Erythroblast (primary cell): ENCODE results near the gene PLPP4.

Source experiments
- DNase-seq, 2 experiments: peaks; one replicate each; lab custom pipeline; 2025; lab: John Stamatoyannopoulos, UW
- GATA1 ChIP-seq: IDR thresholded peaks from 2 replicates; pipeline ENCODE4 v1.6.1; 2011; ENCODE audit warnings: low read depth, mild to moderate bottlenecking, control low read depth, low read length, moderate library complexity
- POLR2A ChIP-seq: IDR thresholded peaks from 2 replicates; pipeline ENCODE4 v1.6.1; 2011; ENCODE audit warnings: mild to moderate bottlenecking, low read length

PLPP4 gene

DNA sequence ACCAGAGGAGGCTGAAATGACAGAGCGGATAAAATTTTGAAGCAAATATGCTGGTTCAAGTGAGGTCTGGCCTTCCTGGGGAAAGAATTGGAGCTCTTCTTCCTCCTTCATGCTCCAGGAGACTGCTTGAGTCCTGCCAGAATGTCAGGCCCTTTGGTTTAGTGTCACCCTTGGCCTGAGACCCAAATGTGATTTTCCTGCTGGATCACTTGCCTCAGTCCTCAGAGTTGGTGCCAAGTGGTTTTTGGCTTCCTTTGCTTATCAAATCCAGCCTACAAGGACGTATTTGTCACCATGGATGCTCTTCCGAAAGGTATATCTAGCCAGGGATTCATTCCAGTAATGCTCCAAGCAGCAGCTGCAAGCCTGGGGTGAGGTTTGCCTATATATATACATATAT is 118.4 kb downstream of the PLPP4 start:
- DNase-seq = no peak
- TF ChIP-seq GATA1 = no peak
- TF ChIP-seq POLR2A = no peak

DNA sequence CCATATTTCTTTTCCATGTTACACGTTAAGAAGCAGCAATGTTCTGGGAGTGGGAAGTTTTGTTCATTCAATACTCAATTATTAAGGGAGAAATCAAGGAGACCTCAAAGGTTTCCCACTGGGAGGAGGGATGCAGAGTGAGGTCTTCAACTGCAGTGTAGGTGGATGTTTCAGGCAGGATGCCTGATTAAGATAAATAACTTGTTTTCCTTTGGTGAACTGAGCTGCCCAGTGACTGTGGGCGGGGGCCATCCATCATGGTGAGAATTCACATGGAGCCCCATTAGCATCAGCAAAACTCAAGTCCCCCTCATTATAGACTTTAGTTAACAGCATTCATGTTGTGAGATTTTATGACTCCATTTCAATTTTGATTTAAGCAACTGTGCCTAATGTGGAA is 121.1 kb downstream of the PLPP4 start:
- TF ChIP-seq GATA1 (no peak), POLR2A (no peak)
- DNase-seq = no peak

DNA sequence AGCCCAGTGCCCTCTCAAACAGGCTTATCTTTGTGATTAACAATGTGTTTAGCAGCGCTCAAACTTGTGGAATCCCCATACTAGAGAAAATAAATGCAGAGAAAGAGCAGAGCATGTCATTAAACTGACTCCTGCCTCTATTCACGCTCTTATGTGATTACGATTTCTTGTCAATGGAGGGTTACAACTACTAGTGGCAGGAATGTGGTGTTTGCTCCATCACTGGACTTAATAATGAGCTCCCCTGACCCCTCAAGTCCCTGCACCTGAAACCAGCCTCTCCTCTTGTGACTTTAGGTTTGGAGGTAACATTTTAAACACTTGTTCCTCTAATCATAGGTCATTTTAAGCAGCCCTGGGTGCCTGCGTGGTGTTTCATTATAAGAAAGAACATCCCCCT is 121.9 kb downstream of the PLPP4 start:
- TF ChIP-seq POLR2A (no peak), GATA1 (no peak)
- DNase-seq = no peak

DNA sequence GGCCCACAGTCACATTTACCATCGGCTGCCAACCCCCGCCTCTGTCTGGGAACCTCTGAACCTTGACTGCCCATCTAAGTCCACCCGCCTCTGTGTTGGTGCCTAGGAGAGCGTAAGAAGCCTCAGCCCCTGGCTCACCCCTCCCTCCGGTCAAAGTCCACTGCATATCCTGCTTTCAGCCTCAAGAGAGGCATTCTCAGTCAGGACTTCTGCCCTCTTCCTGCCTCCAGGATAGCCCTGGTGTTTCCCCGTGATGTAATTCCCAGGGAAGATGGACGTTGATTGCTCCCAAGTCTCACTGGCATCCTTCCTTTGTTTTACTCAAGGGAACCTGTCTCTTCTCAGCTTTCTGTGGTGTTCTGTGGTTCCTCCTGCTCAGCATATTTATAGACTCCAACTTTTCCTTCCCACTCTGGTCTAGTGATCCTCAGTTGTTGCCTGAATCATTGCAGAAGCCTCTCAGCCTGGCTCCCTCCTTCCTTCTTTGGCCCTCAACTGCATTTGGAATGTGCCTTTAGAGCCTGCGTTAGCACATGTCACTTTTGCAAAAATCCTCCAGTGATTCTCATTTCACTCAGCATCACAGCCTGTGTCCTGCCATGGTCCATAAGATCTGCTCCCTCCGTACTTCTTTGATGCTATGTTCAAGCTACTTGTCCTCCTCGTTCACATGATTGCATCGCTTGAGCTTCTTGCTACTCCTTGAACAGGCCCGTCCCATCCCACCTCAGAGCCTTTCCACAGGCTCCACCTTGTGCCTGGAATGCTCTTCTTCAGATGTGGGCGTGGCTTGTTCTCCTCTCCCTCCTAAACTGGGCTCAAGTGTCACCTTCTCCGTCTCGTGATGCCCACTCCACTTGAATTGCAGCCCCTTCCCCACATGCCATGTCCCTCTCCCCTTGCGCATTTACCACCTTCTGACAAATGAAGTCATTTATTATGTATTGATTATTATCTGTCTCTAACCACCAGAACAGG is 124.2 kb downstream of the PLPP4 start:
- TF ChIP-seq GATA1 (no peak), POLR2A (no peak)
- no peak for DNase-seq

GRCh38 chr10:120582753-120583152 is 125.7 kb downstream of the PLPP4 start:
- TF ChIP-seq POLR2A = no peak
- no peak for DNase-seq

- TF ChIP-seq POLR2A (no peak), GATA1 (no peak)
- DNase-seq = peak; percentile 37 to 72
Measured at GRCh38 chr10:120583424-120584108, 126.5 kb downstream of the PLPP4 start.

DNA sequence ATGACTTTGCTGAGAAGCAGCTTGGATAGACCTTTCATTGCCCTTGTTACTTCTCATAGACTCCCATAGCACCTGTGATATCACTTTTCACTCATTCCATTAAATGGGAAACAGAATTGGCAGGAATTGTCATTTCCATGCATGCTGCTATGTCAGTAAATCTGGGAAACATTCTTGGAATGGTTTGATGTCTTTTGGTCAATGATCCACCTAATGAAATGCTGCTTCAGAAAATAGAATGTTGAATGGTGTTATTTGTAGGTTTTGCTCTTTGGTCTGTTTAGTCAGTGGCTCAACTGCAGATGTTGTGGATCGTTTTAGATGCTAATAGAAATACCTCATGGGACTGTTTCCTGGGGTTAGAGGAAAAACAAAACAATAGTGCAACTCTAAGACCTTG is 127.8 kb downstream of the PLPP4 start:
- no peak for DNase-seq

GRCh38 chr10:120586471-120586872 is 129.4 kb downstream of the PLPP4 start:
- DNase-seq = no peak
- TF ChIP-seq GATA1 = no peak
- TF ChIP-seq POLR2A = no peak

More for the DNA sequence above, 127.8 kb downstream of the PLPP4 start:
- TF ChIP-seq POLR2A (no peak), GATA1 (no peak)

- TF ChIP-seq GATA1 (no peak), POLR2A (no peak)
- no peak for DNase-seq
Measured at GRCh38 chr10:120587061-120587460, 130.0 kb downstream of the PLPP4 start.

GRCh38 chr10:120588311-120588710 is 131.3 kb downstream of the PLPP4 start:
- TF ChIP-seq GATA1 = no peak
- no peak for TF ChIP-seq POLR2A
- DNase-seq = no peak

DNA sequence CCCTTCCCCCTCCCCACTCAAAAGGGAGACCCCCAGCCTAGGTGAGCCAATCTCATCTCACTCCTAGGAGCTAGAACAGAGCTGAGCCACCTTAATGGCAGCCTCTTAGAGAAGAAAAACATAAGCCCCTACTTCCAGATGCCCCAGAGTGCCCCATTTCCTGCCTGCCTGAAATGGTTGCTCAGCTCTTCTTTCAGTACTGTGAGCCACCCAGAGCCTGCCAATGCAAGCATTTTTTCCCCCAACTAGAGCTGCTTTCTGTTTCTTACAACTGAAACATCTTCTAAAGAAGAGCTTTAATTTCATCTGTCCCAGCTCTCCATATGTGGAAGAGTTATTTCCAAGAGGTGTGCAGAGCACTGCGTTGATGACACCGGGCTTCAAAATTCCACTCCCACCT is 136.7 kb downstream of the PLPP4 start:
- no peak for DNase-seq
- no peak for TF ChIP-seq POLR2A
- TF ChIP-seq GATA1 = no peak

DNA sequence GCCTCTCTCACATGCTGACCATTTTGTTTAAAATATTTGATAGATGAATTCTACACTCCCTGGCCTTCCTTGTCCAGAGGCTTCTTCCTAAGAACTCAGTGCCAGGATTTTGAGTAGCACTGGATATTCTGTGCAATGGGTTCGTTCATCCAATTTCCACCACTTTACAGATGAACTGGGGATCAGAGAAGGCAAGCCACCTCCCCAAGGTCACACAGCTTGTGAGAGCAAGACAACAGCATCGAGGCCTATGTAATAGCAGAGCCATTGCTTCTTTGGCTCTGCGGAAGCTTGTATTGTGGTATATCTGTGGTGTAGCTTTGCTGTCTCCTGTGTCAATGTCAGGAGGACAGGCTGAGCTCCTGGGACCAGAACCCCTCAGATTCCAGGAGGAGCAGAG is 140.9 kb downstream of the PLPP4 start:
- no peak for DNase-seq
- TF ChIP-seq GATA1 (no peak), POLR2A (no peak)

DNA sequence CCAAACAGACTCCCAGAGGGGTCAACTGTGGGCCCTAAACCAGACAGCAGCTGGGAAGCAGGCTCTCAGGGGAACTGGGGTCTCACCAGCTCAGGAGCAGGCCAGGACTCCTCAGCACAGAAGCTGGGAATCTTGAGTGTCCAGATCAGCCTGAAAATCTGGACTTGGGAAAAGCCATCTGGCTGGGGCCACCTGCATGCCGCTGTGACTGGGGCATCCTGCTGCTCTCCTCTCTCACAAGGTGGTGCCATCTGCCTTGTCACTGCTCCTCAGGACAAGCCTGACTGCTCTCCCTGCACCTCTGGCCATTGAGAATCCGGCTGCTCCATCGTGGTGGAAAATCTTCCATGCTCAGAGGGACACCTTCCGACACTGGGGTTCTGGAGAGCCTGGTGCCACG is 141.4 kb downstream of the PLPP4 start:
- TF ChIP-seq GATA1 (no peak), POLR2A (no peak)

DNA sequence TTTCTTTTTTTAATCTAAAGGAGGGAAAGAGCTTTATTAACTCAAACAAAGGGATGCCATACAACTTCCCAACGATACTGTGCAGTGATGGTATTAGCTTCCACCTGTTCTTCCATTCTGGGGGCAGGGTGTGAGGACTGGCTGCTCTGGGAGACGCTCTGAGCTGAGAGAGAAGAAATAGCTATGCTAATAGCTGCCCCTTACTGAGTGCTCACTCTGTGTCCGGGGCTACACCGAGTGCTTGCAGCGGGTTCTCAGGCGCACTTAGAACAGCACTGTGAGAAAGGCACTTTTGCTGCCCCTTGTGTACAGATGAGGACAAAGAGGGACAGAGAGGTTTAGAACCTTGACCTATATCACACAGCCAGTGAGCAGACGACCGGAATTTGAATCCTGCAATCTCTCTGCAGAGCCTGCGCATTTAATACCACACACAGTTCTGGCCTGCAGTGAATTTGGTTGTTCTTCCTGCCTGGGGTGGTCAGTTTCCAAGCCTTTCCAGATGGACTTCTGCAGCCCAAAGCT is 142.2 kb downstream of the PLPP4 start:
- TF ChIP-seq POLR2A (no peak), GATA1 (no peak)
- no peak for DNase-seq

More for the DNA sequence above, 141.4 kb downstream of the PLPP4 start:
- no peak for DNase-seq
